Measurements from ENCODE around the gene PILRA.

The PILRA gene

DNA sequence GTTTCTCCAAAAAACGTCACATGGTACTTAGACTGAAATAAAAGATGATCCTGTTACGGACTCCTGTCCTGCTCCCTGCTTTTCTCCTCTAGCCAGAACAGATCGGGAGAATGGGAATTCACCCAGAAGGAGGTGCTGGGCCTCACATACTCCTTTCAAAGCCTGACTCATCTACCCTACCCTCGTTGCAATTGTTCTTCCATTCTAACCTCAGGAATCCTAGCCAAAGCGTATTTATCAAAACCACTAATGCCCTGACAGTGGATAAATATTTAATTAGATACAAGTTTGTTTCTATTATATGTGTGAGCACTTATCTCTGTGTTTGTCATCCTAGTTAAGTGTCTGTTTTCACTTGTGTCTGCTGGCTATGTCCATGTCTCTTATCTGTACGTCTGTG is 33.5 kb downstream of the PILRA start:
- peak; percentile 69 for DNase-seq (ENCODE audit: low read depth)
- TF ChIP-seq, protein P1, sequence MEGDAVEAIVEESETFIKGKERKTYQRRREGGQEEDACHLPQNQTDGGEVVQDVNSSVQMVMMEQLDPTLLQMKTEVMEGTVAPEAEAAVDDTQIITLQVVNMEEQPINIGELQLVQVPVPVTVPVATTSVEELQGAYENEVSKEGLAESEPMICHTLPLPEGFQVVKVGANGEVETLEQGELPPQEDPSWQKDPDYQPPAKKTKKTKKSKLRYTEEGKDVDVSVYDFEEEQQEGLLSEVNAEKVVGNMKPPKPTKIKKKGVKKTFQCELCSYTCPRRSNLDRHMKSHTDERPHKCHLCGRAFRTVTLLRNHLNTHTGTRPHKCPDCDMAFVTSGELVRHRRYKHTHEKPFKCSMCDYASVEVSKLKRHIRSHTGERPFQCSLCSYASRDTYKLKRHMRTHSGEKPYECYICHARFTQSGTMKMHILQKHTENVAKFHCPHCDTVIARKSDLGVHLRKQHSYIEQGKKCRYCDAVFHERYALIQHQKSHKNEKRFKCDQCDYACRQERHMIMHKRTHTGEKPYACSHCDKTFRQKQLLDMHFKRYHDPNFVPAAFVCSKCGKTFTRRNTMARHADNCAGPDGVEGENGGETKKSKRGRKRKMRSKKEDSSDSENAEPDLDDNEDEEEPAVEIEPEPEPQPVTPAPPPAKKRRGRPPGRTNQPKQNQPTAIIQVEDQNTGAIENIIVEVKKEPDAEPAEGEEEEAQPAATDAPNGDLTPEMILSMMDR (IDR thresholded peaks at IDR 0.05; ENCODE audit: low read length, missing control alignments): peak; percentile 25
- H3K4me3 ChIP-seq (replicated peaks; ENCODE audit: low read depth, low read length): no peak overlapping the region

DNA sequence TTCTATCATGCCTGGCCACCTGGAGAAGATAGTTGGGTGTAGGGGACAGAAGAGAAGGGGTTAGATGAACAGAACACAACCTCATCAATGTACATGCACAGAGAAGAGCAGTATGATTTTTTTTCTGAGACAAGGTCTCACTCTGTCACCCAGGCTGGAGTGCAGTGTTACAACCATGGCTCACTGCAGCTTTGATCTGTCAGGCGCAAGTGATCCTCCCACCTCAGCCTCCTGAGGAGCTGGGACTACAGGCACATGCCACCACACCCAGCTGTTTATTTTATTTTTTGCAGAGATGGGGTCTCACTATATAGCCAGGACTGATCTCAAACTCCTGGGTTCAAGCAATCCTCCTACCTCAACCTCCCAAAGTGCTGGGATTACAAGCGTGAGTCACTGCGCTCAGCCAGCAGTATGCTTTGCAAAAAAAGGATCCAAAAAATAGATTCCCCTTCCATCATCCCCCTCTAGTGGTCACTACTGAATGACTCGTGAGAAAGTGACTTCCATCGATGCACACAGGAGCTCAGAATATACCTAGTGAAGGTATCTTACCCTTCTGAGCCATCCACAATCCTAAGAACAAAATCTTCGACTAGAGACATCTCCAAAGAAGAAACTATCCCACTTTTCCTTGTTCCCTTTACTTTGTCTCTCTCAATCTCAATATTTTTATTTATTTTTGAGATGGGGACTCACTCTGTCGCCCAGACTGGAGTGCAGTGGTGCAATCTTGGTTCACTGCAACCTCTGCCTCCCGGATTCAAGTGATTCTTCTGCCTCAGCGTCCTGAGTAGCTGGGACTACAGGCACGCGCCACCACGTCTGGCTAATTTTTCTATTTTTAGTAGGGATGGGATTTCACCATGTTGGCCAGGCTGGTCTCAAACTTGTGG is 34.2 kb downstream of the PILRA start:
- no peak overlapping the region for H3K4me3 ChIP-seq (replicated peaks; ENCODE audit: low read depth, low read length)
- TF ChIP-seq, protein P1 (IDR thresholded peaks at IDR 0.05; ENCODE audit: low read length, missing control alignments): peak; percentile 76
- peak; percentile 87 for DNase-seq (ENCODE audit: low read depth)

DNA sequence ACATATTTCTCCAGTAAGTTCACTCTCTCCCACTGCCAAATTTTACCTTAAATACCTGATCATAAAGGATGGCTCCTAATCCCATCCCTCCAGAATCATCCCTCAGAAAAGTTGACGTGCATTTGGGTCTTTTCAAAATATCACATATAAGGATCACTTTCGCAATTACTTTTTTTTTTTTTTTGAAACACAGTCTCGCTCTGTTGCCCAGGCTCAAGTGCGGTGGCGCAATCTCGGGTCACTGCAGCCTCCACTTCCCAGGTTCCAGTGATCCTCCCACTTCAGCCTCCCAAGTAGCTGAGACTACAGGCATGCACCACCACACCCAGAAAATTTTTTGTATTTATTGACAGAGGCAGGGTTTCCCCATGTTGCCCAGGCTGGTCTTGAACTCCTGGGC is 37.8 kb downstream of the PILRA start:
- DNase-seq (ENCODE audit: low read depth): no peak
- TF ChIP-seq, protein P1 (IDR thresholded peaks at IDR 0.05; ENCODE audit: low read length, missing control alignments): no peak

DNA sequence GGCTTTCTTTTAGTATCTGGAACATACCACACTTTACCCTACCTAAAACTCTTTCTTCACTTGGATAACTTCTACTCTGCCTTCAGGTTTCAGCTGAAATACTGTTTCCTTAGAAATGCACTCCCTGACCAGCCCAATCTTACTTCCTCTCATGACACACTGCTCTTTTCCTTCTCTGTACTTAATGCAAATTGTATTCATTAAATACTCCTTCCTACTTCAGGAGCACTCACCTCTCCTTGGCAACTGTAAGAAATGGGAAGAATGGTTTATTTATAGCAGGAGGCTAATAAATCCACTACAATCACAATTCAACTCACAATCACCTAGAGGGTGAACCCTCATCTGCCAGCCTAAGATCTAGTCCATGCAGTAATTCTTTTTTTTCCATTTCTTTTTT is 40.1 kb downstream of the PILRA start:
- H3K4me3 ChIP-seq (replicated peaks; ENCODE audit: low read depth, low read length): no peak overlapping the region
- no peak for DNase-seq (ENCODE audit: low read depth)
- TF ChIP-seq, protein P1 (IDR thresholded peaks at IDR 0.05; ENCODE audit: low read length, missing control alignments): no peak

More for the DNA sequence above, 37.8 kb downstream of the PILRA start:
- H3K4me3 ChIP-seq (replicated peaks; ENCODE audit: low read depth, low read length): no peak overlapping the region

DNA sequence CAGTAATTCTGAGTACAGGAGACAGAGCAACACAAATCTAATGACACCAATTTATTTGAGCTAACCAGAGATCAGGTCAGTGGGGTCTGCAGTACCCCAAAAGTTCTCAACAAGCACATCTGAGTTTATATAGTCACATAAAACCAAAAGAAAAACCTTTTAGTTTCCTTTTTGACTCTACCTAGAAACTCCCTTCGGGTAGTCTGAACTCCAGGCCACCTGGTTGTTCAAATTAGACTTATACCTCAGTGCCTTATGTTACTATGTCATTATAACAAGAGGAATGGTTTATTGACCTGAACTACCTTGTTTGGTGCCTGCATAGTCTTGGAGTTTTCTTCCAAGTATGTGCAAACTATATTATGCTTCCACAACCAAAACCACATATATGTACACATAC is 40.6 kb downstream of the PILRA start:
- TF ChIP-seq, protein P1 (IDR thresholded peaks at IDR 0.05; ENCODE audit: low read length, missing control alignments): no peak
- DNase-seq (ENCODE audit: low read depth): no peak
- H3K4me3 ChIP-seq (replicated peaks; ENCODE audit: low read depth, low read length): no peak overlapping the region

DNA sequence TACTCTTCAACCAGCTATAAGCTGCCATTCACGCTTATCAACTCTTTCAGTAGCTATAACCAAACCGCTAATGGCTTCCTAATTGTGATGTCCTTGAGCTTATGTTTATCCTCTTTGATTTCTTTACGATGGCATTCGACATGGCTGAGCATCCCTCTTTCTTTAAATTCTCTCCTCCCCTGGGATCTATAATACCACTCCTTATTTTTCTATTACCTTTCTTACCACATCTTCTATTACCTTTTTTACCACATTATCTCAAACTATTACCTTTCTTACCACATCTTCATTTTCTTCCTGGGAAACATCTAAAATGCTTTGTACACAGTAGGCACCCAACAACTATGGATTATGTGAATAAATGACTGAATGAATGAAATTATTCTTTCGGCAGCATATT is 42.2 kb downstream of the PILRA start:
- DNase-seq (ENCODE audit: low read depth): no peak
- no peak overlapping the region for H3K4me3 ChIP-seq (replicated peaks; ENCODE audit: low read depth, low read length)
- TF ChIP-seq, protein P1 (IDR thresholded peaks at IDR 0.05; ENCODE audit: low read length, missing control alignments): no peak
